HG02938 (cell line): ENCODE measurements around the gene ASH1L.
"Not testable (repeated sequence)": the region's sequence is repeated elsewhere in the genome, so short reads cannot be mapped to it uniquely, and the experiment has no call there.

Experiments used
- ATAC-seq: cut with Tn5 transposase; IDR thresholded peaks from one replicate; pipeline ENCODE4 v1.9.1; 2021; ENCODE audit warnings: mild to moderate bottlenecking, moderate library complexity; ENCODE audit not compliant: unreplicated experiment

ASH1L gene

GRCh38 chr1:155563377-155564022 is 897 bp upstream of the ASH1L start:
- ATAC-seq: not testable (repeated sequence)

- peak; percentile 20 for ATAC-seq
Observed at GRCh38 chr1:155561779-155562580, 623 bp downstream of the ASH1L start.

GRCh38 chr1:155555915-155556314 is 6.7 kb downstream of the ASH1L start:
- ATAC-seq: no peak

GRCh38 chr1:155553349-155553748 is 9.3 kb downstream of the ASH1L start:
- no peak for ATAC-seq

GRCh38 chr1:155548706-155549105 is 13.9 kb downstream of the ASH1L start:
- no peak for ATAC-seq

- ATAC-seq: no peak
Observed at GRCh38 chr1:155540000-155540874, 22.4 kb downstream of the ASH1L start.

- ATAC-seq: no peak
Observed at GRCh38 chr1:155537193-155537592, 25.4 kb downstream of the ASH1L start.

GRCh38 chr1:155531624-155532023 is 31.0 kb downstream of the ASH1L start:
- ATAC-seq: no peak

GRCh38 chr1:155529929-155530328 is 32.7 kb downstream of the ASH1L start:
- peak; percentile 51 for ATAC-seq

GRCh38 chr1:155529109-155529508 is 33.5 kb downstream of the ASH1L start:
- no peak for ATAC-seq

- no peak for ATAC-seq
Observed at GRCh38 chr1:155527677-155528076, 34.9 kb downstream of the ASH1L start.

GRCh38 chr1:155526356-155526755 is 36.2 kb downstream of the ASH1L start:
- ATAC-seq: no peak

GRCh38 chr1:155522069-155522468 is 40.5 kb downstream of the ASH1L start:
- ATAC-seq: no peak

- ATAC-seq: no peak
Observed at GRCh38 chr1:155518484-155518883, 44.1 kb downstream of the ASH1L start.

GRCh38 chr1:155514582-155515187 is 47.9 kb downstream of the ASH1L start:
- no peak for ATAC-seq

- no peak for ATAC-seq
Observed at GRCh38 chr1:155513300-155513916, 49.2 kb downstream of the ASH1L start.

- not testable (repeated sequence) for ATAC-seq
Observed at GRCh38 chr1:155511385-155511784, 51.2 kb downstream of the ASH1L start.

GRCh38 chr1:155509064-155509463 is 53.5 kb downstream of the ASH1L start:
- no peak for ATAC-seq

- no peak for ATAC-seq
Observed at GRCh38 chr1:155507945-155508344, 54.7 kb downstream of the ASH1L start.

GRCh38 chr1:155505963-155506362 is 56.6 kb downstream of the ASH1L start:
- not testable (repeated sequence) for ATAC-seq

GRCh38 chr1:155504207-155504606 is 58.4 kb downstream of the ASH1L start:
- no peak for ATAC-seq
